ENCODE measurements around the gene KCNG2.

DNA sequence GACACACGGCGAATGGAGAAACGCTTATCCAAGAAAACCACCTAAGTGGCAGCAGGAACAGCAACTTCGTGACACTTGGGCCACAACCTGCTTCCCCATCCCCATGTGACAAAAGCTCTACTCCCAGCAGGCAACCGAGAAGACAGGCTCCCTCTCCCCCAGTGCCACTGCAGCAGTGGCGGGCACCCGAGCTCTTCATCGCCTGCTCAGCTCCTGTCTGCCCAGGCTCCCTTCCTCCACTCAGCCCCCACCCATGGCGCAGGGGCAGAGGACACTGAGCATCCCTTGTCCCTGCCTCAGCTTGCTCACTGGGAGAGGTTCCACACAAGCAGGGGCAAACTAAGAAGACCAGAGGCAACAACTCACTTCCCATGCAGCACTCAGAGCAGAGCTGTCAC lies 130.8 kb downstream of the KCNG2 start:
- TF ChIP-seq, protein P1, sequence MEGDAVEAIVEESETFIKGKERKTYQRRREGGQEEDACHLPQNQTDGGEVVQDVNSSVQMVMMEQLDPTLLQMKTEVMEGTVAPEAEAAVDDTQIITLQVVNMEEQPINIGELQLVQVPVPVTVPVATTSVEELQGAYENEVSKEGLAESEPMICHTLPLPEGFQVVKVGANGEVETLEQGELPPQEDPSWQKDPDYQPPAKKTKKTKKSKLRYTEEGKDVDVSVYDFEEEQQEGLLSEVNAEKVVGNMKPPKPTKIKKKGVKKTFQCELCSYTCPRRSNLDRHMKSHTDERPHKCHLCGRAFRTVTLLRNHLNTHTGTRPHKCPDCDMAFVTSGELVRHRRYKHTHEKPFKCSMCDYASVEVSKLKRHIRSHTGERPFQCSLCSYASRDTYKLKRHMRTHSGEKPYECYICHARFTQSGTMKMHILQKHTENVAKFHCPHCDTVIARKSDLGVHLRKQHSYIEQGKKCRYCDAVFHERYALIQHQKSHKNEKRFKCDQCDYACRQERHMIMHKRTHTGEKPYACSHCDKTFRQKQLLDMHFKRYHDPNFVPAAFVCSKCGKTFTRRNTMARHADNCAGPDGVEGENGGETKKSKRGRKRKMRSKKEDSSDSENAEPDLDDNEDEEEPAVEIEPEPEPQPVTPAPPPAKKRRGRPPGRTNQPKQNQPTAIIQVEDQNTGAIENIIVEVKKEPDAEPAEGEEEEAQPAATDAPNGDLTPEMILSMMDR (IDR thresholded peaks at IDR 0.05; ENCODE audit: poor library complexity), result no peak
- TF ChIP-seq EZH2 (IDR thresholded peaks at IDR 0.05; ENCODE audit: borderline replicate concordance) (no peak), EZH2phosphoT487 (IDR thresholded peaks at IDR 0.05; ENCODE audit: low read depth, severe bottlenecking, unreplicated experiment) (no peak)
